Stimulated activated CD8-positive, alpha-beta memory T cell treated with anti-CD3 and anti-CD28 coated beads, Interleukin-12 subunit alpha, Interleukin-12 subunit beta, amount 100 ng/mL, for 4 hours (primary cell): ENCODE measurements around the gene PRSS56.
"Not testable (repeated sequence)": the region's sequence is repeated elsewhere in the genome, so short reads cannot be mapped to it uniquely, and the experiment has no call there.

Experiments
- DNase-seq: peaks from one replicate; pipeline ENCODE4 v3.0.0-alpha.2; 2020; ENCODE audit warnings: low read depth

PRSS56 gene

GRCh38 chr2:232525791-232526371, 5.7 kb downstream of the PRSS56 start, which contains the start of gene CHRND:
TSS of gene CHRND (plus strand) at chr2:232526160. CDS start at chr2:232526216, 56 bp downstream.
- DNase-seq, result no peak

- no peak for DNase-seq
These were observed 6.3 kb downstream of the PRSS56 start for GRCh38 chr2:232526372-232526941.

GRCh38 chr2:232527905-232528470, 7.8 kb downstream of the PRSS56 start:
- DNase-seq, result no peak

- DNase-seq, result no peak
These were observed 8.7 kb downstream of the PRSS56 start for GRCh38 chr2:232528746-232529460.

GRCh38 chr2:232529806-232530547, 9.8 kb downstream of the PRSS56 start:
- DNase-seq, result no peak

- no peak for DNase-seq
These were observed 10.6 kb downstream of the PRSS56 start for GRCh38 chr2:232530626-232531260.

GRCh38 chr2:232532419-232532818, 12.2 kb downstream of the PRSS56 start:
- DNase-seq, result no peak

- not testable (repeated sequence) for DNase-seq
These were observed 12.6 kb downstream of the PRSS56 start for GRCh38 chr2:232532821-232533220.

- DNase-seq, result no peak
These were observed 13.9 kb downstream of the PRSS56 start for GRCh38 chr2:232533944-232534710.

GRCh38 chr2:232534940-232535651, 14.9 kb downstream of the PRSS56 start:
- no peak for DNase-seq

- no peak for DNase-seq
These were observed 15.8 kb downstream of the PRSS56 start for GRCh38 chr2:232535761-232536530.

GRCh38 chr2:232537079-232537478, 16.9 kb downstream of the PRSS56 start:
- DNase-seq, result no peak

GRCh38 chr2:232537499-232537898, 17.3 kb downstream of the PRSS56 start:
- DNase-seq, result no peak

GRCh38 chr2:232538671-232539070, 18.5 kb downstream of the PRSS56 start:
- DNase-seq, result no peak

GRCh38 chr2:232539298-232540231, 19.4 kb downstream of the PRSS56 start, which contains the start of gene CHRNG:
TSS of gene CHRNG (plus strand) at chr2:232539692. CDS start at chr2:232539748, 56 bp downstream.
- no peak for DNase-seq

GRCh38 chr2:232540441-232541041, 20.4 kb downstream of the PRSS56 start:
- DNase-seq, result no peak

GRCh38 chr2:232541195-232541960, 21.2 kb downstream of the PRSS56 start:
- no peak for DNase-seq
